K562 (cell line): ENCODE results near the gene KDM4F. TPM values are rescaled to one million over a fixed set of nuclear protein-coding genes. Genes with fewer than 3 reads are reported as not detected.
A peak's percentile ranks its signal among the peaks of the same experiment; 100 is the strongest.

ENCODE experiments used
- ATAC-seq: fragments of 200-7000 bp; cut with Tn5 transposase; 3 replicates; pipeline ENCODE4 v1.9.1; 2020; ENCODE audit warnings: moderate library complexity
- BruUV-seq: library from RNA; stranded (reverse); fragments of 400-500 nt; replicated peaks from 2 replicates; lab custom pipeline; 2021; lab: Mats Ljungman, UMichigan
- CTCF ChIA-PET: fragments of 300-600 bp; formaldehyde crosslinking; extraction: SDS; loops from one replicate; lab custom pipeline; 2021; ENCODE audit warnings: low intra/inter-chr PET ratio; lab: Yijun Ruan, JAX
- POLR2A ChIA-PET: fragments of 300-600, 350-650 bp; sonication (Branson Sonifier 250); formaldehyde crosslinking; extraction: SDS; loops from one replicate; lab custom pipeline; 2021; ENCODE audit warnings: antibody characterized with exemption, inconsistent platforms; lab: Yijun Ruan, JAX
- DNase-seq, 4 experiments: peaks; one replicate each; pipeline versions ENCODE4 v3.0.0 to v3.0.0-alpha.2; 2011 to 2018; ENCODE audit warnings: low spot score in 3 of 4, mixed read lengths in 3 of 4; ENCODE audit errors: extremely low read depth in 1 of 4
- FAIRE-seq: peaks from 2 replicates; lab custom pipeline; 2011; peaks lifted over from hg19 to GRCh38; lab: Jason Lieb, UNC
- H2AFZ ChIP-seq: 2 replicates; pipeline ENCODE4 v1.6.0; 2011; ENCODE audit warnings: low read depth, low read length, control low read depth, inconsistent platforms
- H3K27ac ChIP-seq: fragments of 200-600 bp; 3 replicates; pipeline ENCODE4 v1.8.0; 2011; ENCODE audit warnings: low read depth, mild to moderate bottlenecking, control low read depth, inconsistent platforms, low read length, moderate library complexity, mixed read lengths; ENCODE audit errors: extremely low read depth
- H3K27me3 ChIP-seq, 2 experiments: fragments of 300-600 bp in 1 of 2; 2 replicates in 1 of 2; 3 replicates in 1 of 2; pipeline versions ENCODE4 v1.6.0 to v1.8.0; 2011; ENCODE audit warnings: inconsistent platforms in 2 of 2, low read length in 2 of 2, mild to moderate bottlenecking in 1 of 2, mixed read lengths in 1 of 2, moderate library complexity in 1 of 2; ENCODE audit not compliant: control insufficient read depth in 2 of 2, insufficient read depth in 2 of 2
- H3K36me3 ChIP-seq: fragments of 300-600 bp; 3 replicates; pipeline ENCODE4 v1.8.0; 2011; ENCODE audit warnings: mild to moderate bottlenecking, low read length, inconsistent platforms; ENCODE audit not compliant: control insufficient read depth, insufficient read depth
- H3K4me1 ChIP-seq, 2 experiments: fragments of 200-600 bp in 1 of 2; replicated peaks in 1 of 2; 2 replicates in 1 of 2; 3 replicates in 1 of 2; pipeline versions ENCODE4 v1.5.1 to v1.8.0; 2011; ENCODE audit warnings: inconsistent platforms in 2 of 2, low read length in 2 of 2, mild to moderate bottlenecking in 1 of 2, mixed read lengths in 1 of 2, moderate library complexity in 1 of 2; ENCODE audit not compliant: control insufficient read depth in 2 of 2, insufficient read depth in 2 of 2
- H3K4me2 ChIP-seq: 2 replicates; pipeline ENCODE4 v1.6.1; 2011; ENCODE audit warnings: low read length, control low read depth, inconsistent platforms, mixed read lengths; ENCODE audit not compliant: insufficient read depth
- H3K4me3 ChIP-seq: fragments of 200-600 bp; sonication (generic), shearing (Covaris generic); 2 replicates; pipeline ENCODE4 v1.5.1; 2016; ENCODE audit warnings: control low read depth, inconsistent platforms
- H3K79me2 ChIP-seq: fragments of 200-600 bp; 3 replicates; pipeline ENCODE4 v1.8.0; 2011; ENCODE audit warnings: low read length, inconsistent platforms; ENCODE audit not compliant: control insufficient read depth, insufficient read depth
- H3K9ac ChIP-seq, 2 experiments: 2 replicates each; pipeline versions ENCODE4 v1.6.0 to v1.6.1; 2011; ENCODE audit warnings: low read depth in 2 of 2, low read length in 2 of 2, control low read depth in 1 of 2, inconsistent platforms in 1 of 2, mild to moderate bottlenecking in 1 of 2, mixed read lengths in 1 of 2; ENCODE audit not compliant: insufficient read depth in 1 of 2
- H3K9me1 ChIP-seq: one replicate; pipeline ENCODE4 v1.6.0; 2011; ENCODE audit warnings: inconsistent platforms, mild to moderate bottlenecking, low read length, moderate library complexity; ENCODE audit not compliant: control insufficient read depth, insufficient read depth
- H3K9me3 ChIP-seq: replicated peaks from 2 replicates; pipeline ENCODE4 v1.5.1; 2011; ENCODE audit warnings: low read depth, low read length, inconsistent platforms; ENCODE audit not compliant: control insufficient read depth, insufficient read depth
- H4K20me1 ChIP-seq: replicated peaks from 2 replicates; pipeline ENCODE4 v1.6.1; 2011; ENCODE audit warnings: low read length, inconsistent platforms, mixed read lengths; ENCODE audit not compliant: control insufficient read depth, insufficient read depth
- BMI1 ChIP-seq: fragments of 150-350 bp; IDR thresholded peaks from 2 replicates; pipeline ENCODE4 v1.6.1; 2014; ENCODE audit warnings: low read length
- BRF1 ChIP-seq: IDR thresholded peaks from 3 replicates; pipeline ENCODE4 v1.6.1; 2011; ENCODE audit warnings: borderline replicate concordance, mild to moderate bottlenecking; ENCODE audit not compliant: insufficient read length; ENCODE audit errors: extremely low read depth
- CTCFL ChIP-seq: IDR thresholded peaks from 2 replicates; pipeline ENCODE4 v1.6.1; 2011; ENCODE audit warnings: borderline replicate concordance, low read depth, mild to moderate bottlenecking, moderate library complexity, low read length; ENCODE audit not compliant: insufficient read depth, poor library complexity, severe bottlenecking
- CXXC5 ChIP-seq: fragments of 250-450 bp; sonication (Bioruptor Pico); IDR thresholded peaks from 2 replicates; pipeline ENCODE4 v1.8.0; 2022; ENCODE audit warnings: inconsistent platforms, mild to moderate bottlenecking, moderate library complexity
- FOSL1 ChIP-seq: fragments of 200-800 bp; sonication (Bioruptor generic); conservative IDR thresholded peaks from 2 replicates; pipeline ENCODE4 v1.6.1; 2016; ENCODE audit warnings: missing genetic modification characterization, missing compliant biosample characterization
- FOXM1 ChIP-seq, 2 experiments: fragments of 450-650 bp in 1 of 2; sonication (generic) in 1 of 2; formaldehyde crosslinking in 1 of 2; IDR thresholded peaks; 2 replicates each; pipeline versions ENCODE4 v1.6.1 to v1.9.0; 2017 to 2022; ENCODE audit warnings: low read depth in 2 of 2, mild to moderate bottlenecking in 2 of 2, missing genetic modification reagents in 1 of 2, moderate library complexity in 1 of 2
- HDAC3 ChIP-seq: fragments of 450-650 bp; IDR thresholded peaks from 2 replicates; pipeline ENCODE4 v1.6.1; 2018; ENCODE audit warnings: borderline replicate concordance, mild to moderate bottlenecking, moderate library complexity; ENCODE audit not compliant: partially characterized antibody
- NBN ChIP-seq: fragments of 450-650 bp; IDR thresholded peaks from 2 replicates; pipeline ENCODE4 v1.6.1; 2016; ENCODE audit warnings: low read depth, mild to moderate bottlenecking
- NRF1 ChIP-seq, 2 experiments: fragments of 450-650 bp; IDR thresholded peaks in 1 of 2; conservative IDR thresholded peaks in 1 of 2; 2 replicates each; pipeline ENCODE4 v1.6.1; 2014; ENCODE audit warnings: mild to moderate bottlenecking in 2 of 2
- PURB ChIP-seq: sonication (generic); formaldehyde crosslinking; IDR thresholded peaks from 2 replicates; pipeline ENCODE4 v1.9.0; 2021; ENCODE audit warnings: low read depth, mild to moderate bottlenecking, missing genetic modification reagents
- SNRNP70 ChIP-seq: fragments of 200-400 bp; formaldehyde crosslinking; optimal IDR thresholded peaks from 2 replicates; pipeline ENCODE3; 2017; ENCODE audit warnings: low read depth, low read length
- TEAD4 ChIP-seq, 2 experiments: sonication (generic) in 1 of 2; formaldehyde crosslinking in 1 of 2; IDR thresholded peaks; 2 replicates each; pipeline versions ENCODE4 v1.6.1 to v1.8.0; 2012 to 2022; ENCODE audit warnings: borderline replicate concordance in 1 of 2, inconsistent platforms in 1 of 2, low read length in 1 of 2, mild to moderate bottlenecking in 1 of 2, missing genetic modification reagents in 1 of 2
- TRIM28 ChIP-seq: fragments of 450-650 bp; IDR thresholded peaks from 2 replicates; pipeline ENCODE4 v1.6.1; 2017
- ZBTB26 ChIP-seq: fragments of 450-650 bp; formaldehyde crosslinking; IDR thresholded peaks from 2 replicates; pipeline ENCODE4 v1.4.0; 2022; ENCODE audit warnings: missing genetic modification characterization
- ZNF133 ChIP-seq: fragments of 250-450 bp; sonication (Bioruptor Pico); IDR thresholded peaks from 2 replicates; pipeline ENCODE4 v1.4.0; 2020; ENCODE audit warnings: mild to moderate bottlenecking
- ZNF778 ChIP-seq: fragments of 450-650 bp; formaldehyde crosslinking; IDR thresholded peaks from 2 replicates; pipeline ENCODE4 v1.4.0; 2020; ENCODE audit warnings: mild to moderate bottlenecking, moderate library complexity
- WGBS: fragments of 100-300 bp; shearing (Covaris generic); methylation state at CpG from one replicate; pipeline ENCODE4 v1.1.6; 2016; ENCODE audit warnings: low coverage, mixed read lengths; ENCODE audit not compliant: insufficient coverage; ENCODE audit errors: missing lambda C conversion rate; 5-methylcytosine and 5-hydroxymethylcytosine counted together
- in situ Hi-C: fragments of 300-500 bp; cut with MboI; formaldehyde crosslinking; loops from 4 replicates; pipeline ENCODE4 v1.15.0; 2018; ENCODE audit warnings: inconsistent platforms, mixed read lengths
- intact Hi-C: fragments of 100-400 bp; cut with micrococcal nuclease; formaldehyde crosslinking; loops from 2 replicates; pipeline ENCODE4 v1.14.2; 2022
- polyA plus RNA-seq, 8 experiments: library from polyadenylated mRNA; depleted of rRNA in 4 of 8; stranded (reverse) in 5 of 8; unstranded in 3 of 8; fragments of >200 nt; fragmentation: Nextera tagmentation in 2 of 8; fragmentation: Illumina TruSeq in 1 of 8; extraction: Ambion mirVana in 2 of 8; extraction: Trizol in 1 of 8; gene quantifications; 2 replicates each; pipeline versions ENCODE4 v1.2.1 to v1.2.3, GENCODE V29; 2011 to 2014; ENCODE audit warnings: inconsistent platforms in 1 of 8, missing spikeins in 1 of 8
- total RNA-seq, 7 experiments: library from RNA; depleted of rRNA in 6 of 7; stranded (reverse); fragments of >200 nt in 6 of 7; fragmentation: Illumina TruSeq in 2 of 7; extraction: Trizol in 2 of 7; gene quantifications; 2 replicates each; pipeline versions ENCODE4 v1.2.1 to v1.2.3, GENCODE V29; 2011 to 2021; ENCODE audit warnings: low replicate concordance in 1 of 7
- TF ChIP-seq, protein P1 (sequence below): fragments of 250-450 bp; sonication (Bioruptor Pico); IDR thresholded peaks from 2 replicates; pipeline ENCODE4 v1.5.0; 2020; ENCODE audit warnings: mild to moderate bottlenecking, borderline replicate concordance

KDM4F gene
- total and polyA plus RNA-seq, 9 of the 15 experiments (the other 6 are each of a cell fraction or from before 2014, with no cell fraction given), result not detected

GRCh38 chr11:95042906-95043305 is 6.3 kb upstream of the KDM4F start (continued):
- TF ChIP-seq FOSL1, result no peak
- TF ChIP-seq BMI1, result no peak
- no peak for TF ChIP-seq FOXM1 (IDR thresholded peaks at IDR 0.05; ENCODE audit: low read depth)
- TF ChIP-seq FOXM1 (CRISPR knock-in tag; IDR thresholded peaks at IDR 0.05; ENCODE audit: low read depth), result no peak
- no peak for TF ChIP-seq SNRNP70
- TF ChIP-seq TEAD4 (IDR thresholded peaks at IDR 0.05; ENCODE audit: low read length), result no peak
- no peak for TF ChIP-seq TEAD4 (CRISPR knock-in tag; IDR thresholded peaks at IDR 0.05; ENCODE audit: borderline replicate concordance)
- TF ChIP-seq CXXC5 (CRISPR knock-in tag), result no peak
- TF ChIP-seq HDAC3, result no peak
- TF ChIP-seq PURB, result no peak
- no peak for TF ChIP-seq ZNF133 (CRISPR knock-in tag)

DNA sequence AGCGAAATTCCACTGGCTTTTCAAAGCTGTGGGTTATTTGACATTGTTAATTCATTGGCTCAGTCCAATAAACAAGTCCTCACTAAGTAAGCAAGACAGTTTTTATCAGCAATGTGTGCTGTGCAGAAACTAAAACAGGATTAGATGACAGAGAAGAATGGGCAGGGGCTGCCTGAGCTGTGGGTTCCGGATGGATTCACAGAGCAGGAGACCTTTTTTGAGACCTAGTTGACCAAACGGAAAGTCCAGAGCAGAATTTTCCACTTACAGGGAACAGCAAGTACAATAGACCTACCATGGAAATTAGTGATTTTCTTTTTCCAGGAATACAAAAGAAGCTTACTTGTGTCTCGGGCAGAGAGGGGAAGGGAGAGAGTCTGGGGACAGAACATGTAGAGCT is 5.2 kb upstream of the KDM4F start:
- POLR2A ChIA-PET, result interaction anchor here (0.7 to 1.9 kb wide), 4 partner anchors 11 to 745 kb away, joined by 3 to 6 read pairs (median 4); partner anchors contain the start of genes FAM76B and SRSF8
- no peaks in the 10 kb centered on the region for H3K36me3 ChIP-seq
- no peak overlapping the region for H2AFZ ChIP-seq
- intact Hi-C loops, result no loop called here
- 11% methylated on average over 4 of the region's 4 CpGs for WGBS
- peaks cover 0 to 27% of the 10 kb centered on the region in 2 experiments; a peak in 4 of 5 replicates for H3K27me3 ChIP-seq
- CTCF ChIA-PET, result no interaction called here
- no peak overlapping the region for H3K27ac ChIP-seq
- no peaks in the 10 kb centered on the region for H3K4me1 ChIP-seq
- no peaks in the 10 kb centered on the region for H3K9me3 ChIP-seq
- DNase-seq, result no peak
- H3K4me2 ChIP-seq, result peak overlapping the region; percentile 17; the same call in 1 of the 2 replicates
- in situ Hi-C loops, result no loop called here
- no peak overlapping the region for H3K9ac ChIP-seq
- no peak overlapping the region for H3K4me3 ChIP-seq
- BruUV-seq, result no TSS peak
- H4K20me1 ChIP-seq, result no peaks in the 10 kb centered on the region
- FAIRE-seq, result no peak
- no peaks in the 10 kb centered on the region for H3K79me2 ChIP-seq
- H3K9me1 ChIP-seq, result no peaks in the 10 kb centered on the region
- no peak for ATAC-seq
- no peak for TF ChIP-seq NBN
- no peak for TF ChIP-seq NRF1 (conservative IDR thresholded peaks at IDR 0.05 in 1 of 2, IDR thresholded peaks at IDR 0.05 in 1 of 2)
- no peak for TF ChIP-seq CTCFL
- TF ChIP-seq, protein P1, sequence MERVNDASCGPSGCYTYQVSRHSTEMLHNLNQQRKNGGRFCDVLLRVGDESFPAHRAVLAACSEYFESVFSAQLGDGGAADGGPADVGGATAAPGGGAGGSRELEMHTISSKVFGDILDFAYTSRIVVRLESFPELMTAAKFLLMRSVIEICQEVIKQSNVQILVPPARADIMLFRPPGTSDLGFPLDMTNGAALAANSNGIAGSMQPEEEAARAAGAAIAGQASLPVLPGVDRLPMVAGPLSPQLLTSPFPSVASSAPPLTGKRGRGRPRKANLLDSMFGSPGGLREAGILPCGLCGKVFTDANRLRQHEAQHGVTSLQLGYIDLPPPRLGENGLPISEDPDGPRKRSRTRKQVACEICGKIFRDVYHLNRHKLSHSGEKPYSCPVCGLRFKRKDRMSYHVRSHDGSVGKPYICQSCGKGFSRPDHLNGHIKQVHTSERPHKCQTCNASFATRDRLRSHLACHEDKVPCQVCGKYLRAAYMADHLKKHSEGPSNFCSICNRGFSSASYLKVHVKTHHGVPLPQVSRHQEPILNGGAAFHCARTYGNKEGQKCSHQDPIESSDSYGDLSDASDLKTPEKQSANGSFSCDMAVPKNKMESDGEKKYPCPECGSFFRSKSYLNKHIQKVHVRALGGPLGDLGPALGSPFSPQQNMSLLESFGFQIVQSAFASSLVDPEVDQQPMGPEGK, result no peak
- TF ChIP-seq ZBTB26 (CRISPR knock-in tag), result no peak
- TF ChIP-seq ZNF778 (CRISPR knock-in tag), result no peak
- TF ChIP-seq TRIM28, result no peak
- TF ChIP-seq BRF1, result no peak
